Fibroblast of upper back skin (primary cell): ENCODE measurements around the gene TEX22.

Experiments
- DNase-seq: peaks from one replicate; pipeline ENCODE4 v3.0.0-alpha.2; 2013

TEX22 gene

GRCh38 chr14:105385698-105386365 is 12.5 kb upstream of the TEX22 start:
- no peak for DNase-seq

- DNase-seq: no peak
These were observed 11.5 kb upstream of the TEX22 start for GRCh38 chr14:105386581-105387529.

- no peak for DNase-seq
These were observed 10.8 kb upstream of the TEX22 start for GRCh38 chr14:105387530-105387922.

GRCh38 chr14:105388110-105388951 is 10.0 kb upstream of the TEX22 start:
- DNase-seq: no peak

- no peak for DNase-seq
These were observed 9.4 kb upstream of the TEX22 start for GRCh38 chr14:105388976-105389375.

GRCh38 chr14:105389534-105389933 is 8.8 kb upstream of the TEX22 start:
- no peak for DNase-seq

- DNase-seq: no peak
These were observed 8.1 kb upstream of the TEX22 start for GRCh38 chr14:105389976-105390848.

- DNase-seq: no peak
These were observed 7.4 kb upstream of the TEX22 start for GRCh38 chr14:105390849-105391500.

- DNase-seq: no peak
These were observed 6.8 kb upstream of the TEX22 start for GRCh38 chr14:105391541-105391940.

GRCh38 chr14:105392131-105393090 is 5.9 kb upstream of the TEX22 start:
- DNase-seq: no peak

- no peak for DNase-seq
These were observed 5.2 kb upstream of the TEX22 start for GRCh38 chr14:105393151-105393550.

- no peak for DNase-seq
These were observed 3.4 kb upstream of the TEX22 start for GRCh38 chr14:105394714-105395537.

GRCh38 chr14:105395538-105395854 is 2.8 kb upstream of the TEX22 start:
- no peak for DNase-seq

- no peak for DNase-seq
These were observed 897 bp upstream of the TEX22 start for GRCh38 chr14:105397350-105397931.

- peak; percentile 24 for DNase-seq
These were observed 558 bp downstream of the TEX22 start for GRCh38 chr14:105398726-105399465.

- no peak for DNase-seq
These were observed 1.1 kb downstream of the TEX22 start for GRCh38 chr14:105399466-105399775.

- DNase-seq: no peak
These were observed 1.7 kb downstream of the TEX22 start for GRCh38 chr14:105400016-105400415.

GRCh38 chr14:105401699-105402098 is 3.4 kb downstream of the TEX22 start:
- no peak for DNase-seq

GRCh38 chr14:105408592-105408991 is 10.3 kb downstream of the TEX22 start:
- no peak for DNase-seq
